ENCODE results near the gene SCTR. TPM values are rescaled to one million over a fixed set of nuclear protein-coding genes. Genes with fewer than 3 reads are reported as not detected.

Gene SCTR
- total RNA-seq, 1 experiment from 2014 or later: not detected

DNA sequence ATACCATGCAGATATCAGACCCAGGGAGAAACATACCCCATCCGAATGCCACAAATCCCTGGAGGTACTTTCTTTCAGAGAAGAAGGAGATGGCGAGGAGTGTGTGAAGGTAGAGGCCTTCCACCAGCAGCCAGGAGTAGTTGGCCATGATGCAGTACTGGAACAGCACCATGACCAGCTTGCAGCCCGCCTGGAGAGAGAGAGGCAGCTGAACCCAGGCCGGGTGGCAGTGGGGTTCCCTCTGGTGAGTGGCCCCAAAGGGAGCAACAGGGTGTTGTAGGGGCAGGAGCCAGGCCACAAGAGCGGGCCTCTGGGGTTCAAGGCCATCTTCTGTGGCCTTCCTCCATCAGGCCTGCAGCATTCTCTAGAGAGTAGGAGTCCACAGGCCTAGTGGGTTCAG lies 62.5 kb downstream of the SCTR start:
- DNase-seq (ENCODE audit: low spot score): no peak
- in situ Hi-C loops (cut with HindIII; ENCODE audit: low sequenced_read_pairs): no loop called here

DNA sequence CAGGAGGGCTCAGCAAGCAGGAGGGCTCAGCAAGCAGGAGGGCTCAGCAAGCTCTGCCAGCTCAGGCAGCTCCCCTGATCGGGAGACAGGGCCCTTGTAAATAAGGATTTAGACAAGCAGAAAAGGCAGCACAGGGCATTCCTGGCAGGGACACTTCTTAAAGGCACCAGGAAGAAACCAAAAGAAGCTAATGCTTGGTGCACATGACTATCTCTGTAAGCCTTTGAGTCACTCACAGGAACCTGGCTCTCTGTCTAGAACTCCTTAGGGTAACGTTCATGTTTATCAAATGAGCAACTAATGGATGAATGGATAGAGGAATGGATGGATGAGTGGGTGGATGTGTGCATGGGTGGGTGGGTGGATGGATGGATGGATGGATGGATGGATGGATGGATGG lies 64.2 kb downstream of the SCTR start:
- in situ Hi-C loops (cut with HindIII; ENCODE audit: low sequenced_read_pairs): no loop called here
- no peak for DNase-seq (ENCODE audit: low spot score)

DNA sequence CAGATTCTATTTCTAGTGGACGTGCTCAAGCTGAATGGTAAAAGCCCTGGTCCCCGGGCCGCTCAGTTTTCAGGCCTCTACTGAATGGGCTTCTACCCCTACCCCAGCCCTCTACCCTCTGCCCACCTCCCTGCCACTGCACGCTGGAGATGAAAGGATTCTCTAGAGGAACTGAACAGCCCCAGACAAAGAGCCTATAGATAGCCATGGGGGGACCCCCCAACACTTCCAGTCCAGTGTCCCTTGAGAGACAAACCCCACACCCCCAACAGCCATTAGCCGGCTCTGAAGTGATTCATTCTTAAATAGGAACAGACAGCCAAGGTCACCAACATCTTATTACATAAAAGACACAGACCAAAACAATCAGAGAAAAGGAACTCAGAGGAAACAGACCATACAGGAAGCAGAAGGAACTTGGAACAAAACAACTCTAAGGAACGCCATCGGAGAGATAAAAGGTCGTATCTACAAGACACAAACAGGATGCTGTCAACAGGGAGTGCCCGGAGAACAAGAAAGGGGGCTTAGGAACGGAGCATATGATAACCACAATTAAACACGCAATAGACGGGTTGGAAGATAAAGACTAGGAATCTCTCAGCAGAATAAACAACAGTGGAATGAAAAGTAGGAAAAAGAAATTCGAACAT lies 69.1 kb downstream of the SCTR start:
- DNase-seq (ENCODE audit: low spot score): no peak
- in situ Hi-C loops (cut with HindIII; ENCODE audit: low sequenced_read_pairs): no loop called here

DNA sequence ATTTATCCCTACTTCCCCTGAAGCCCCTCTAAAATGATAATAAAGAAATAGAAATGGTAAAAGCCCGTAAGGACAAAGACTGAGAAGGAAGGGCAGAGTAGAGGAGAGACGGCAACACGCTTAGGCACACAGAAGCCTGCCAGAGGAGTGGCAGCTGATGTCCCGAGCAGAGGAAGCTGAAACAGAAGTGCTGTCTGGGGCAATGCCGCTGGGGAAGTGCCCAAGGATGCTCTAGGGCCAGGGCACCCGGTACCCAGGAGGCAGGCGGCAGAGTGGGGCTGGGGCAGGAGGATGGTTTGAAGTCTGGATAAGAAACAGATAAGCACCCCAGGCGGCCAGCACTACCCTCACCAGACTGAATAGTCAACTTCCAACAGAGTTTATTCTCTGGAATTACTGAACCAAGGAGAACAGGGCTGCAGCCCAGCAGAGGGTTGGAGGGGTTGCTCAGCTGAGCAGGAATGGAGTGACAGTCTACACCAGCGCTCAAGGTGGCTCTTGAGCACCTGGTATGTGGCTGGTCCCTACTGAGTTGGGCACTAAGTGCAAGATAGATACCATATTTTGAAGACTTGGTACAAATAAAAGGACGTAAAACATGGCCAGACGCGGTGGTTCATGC lies 70.2 kb downstream of the SCTR start:
- no peak for DNase-seq (ENCODE audit: low spot score)
- in situ Hi-C loops (cut with HindIII; ENCODE audit: low sequenced_read_pairs): no loop called here

DNA sequence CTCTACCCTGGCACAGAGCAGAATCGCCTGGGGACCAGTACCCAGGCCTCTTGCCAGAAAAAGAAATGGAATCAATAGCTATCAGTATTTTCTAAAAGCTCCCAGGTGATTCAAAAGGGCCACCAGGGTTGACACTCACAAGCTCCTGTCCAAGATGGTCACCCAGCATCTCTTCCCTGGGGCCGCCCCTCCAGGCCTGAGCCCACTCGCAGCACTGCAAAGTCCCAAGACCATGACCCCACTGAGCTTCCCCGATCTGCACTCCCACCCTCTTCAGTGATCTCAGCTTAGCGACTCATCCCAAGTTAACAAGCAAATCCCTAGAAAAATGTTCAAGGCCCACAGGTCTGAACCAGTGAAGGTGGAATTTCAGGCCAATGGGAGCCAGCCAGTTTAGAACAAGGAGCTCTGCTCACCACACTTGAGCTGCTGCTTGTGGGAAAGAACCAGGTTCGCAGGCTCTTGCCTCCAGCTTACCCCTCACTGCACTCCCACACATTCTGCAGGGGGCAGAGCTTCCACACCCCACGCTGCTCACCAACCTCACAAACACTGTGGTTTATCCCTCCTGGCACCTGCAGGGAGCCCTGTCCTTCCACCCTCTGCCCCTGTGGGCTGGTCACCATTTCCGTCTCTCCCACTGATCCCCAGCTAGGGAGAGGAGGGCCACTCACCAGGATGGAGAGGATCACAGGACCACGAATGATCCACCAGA lies 72.8 kb downstream of the SCTR start:
- no peak for DNase-seq (ENCODE audit: low spot score)
- in situ Hi-C loops (cut with HindIII; ENCODE audit: low sequenced_read_pairs): no loop called here

DNA sequence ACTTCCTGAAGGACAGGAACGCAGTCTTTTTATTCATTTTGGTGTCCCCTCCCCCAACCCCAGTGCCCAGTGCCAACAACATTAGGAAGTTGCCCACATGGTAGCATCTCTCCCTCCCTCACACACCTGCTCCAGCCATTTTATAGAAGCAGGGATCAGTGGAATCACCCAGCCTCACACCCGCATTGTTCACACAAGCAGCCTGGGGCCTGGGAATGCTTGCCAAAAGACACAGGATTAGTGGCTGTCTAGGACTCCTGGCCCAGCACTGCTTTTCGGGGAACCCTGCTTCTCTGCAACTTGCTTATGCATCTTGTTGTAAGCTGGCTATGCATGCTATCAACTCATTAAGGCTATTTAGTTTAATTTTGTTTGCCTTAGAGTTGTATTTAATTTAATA lies 74.8 kb downstream of the SCTR start:
- in situ Hi-C loops (cut with HindIII; ENCODE audit: low sequenced_read_pairs): no loop called here
- no peak for DNase-seq (ENCODE audit: low spot score)

DNA sequence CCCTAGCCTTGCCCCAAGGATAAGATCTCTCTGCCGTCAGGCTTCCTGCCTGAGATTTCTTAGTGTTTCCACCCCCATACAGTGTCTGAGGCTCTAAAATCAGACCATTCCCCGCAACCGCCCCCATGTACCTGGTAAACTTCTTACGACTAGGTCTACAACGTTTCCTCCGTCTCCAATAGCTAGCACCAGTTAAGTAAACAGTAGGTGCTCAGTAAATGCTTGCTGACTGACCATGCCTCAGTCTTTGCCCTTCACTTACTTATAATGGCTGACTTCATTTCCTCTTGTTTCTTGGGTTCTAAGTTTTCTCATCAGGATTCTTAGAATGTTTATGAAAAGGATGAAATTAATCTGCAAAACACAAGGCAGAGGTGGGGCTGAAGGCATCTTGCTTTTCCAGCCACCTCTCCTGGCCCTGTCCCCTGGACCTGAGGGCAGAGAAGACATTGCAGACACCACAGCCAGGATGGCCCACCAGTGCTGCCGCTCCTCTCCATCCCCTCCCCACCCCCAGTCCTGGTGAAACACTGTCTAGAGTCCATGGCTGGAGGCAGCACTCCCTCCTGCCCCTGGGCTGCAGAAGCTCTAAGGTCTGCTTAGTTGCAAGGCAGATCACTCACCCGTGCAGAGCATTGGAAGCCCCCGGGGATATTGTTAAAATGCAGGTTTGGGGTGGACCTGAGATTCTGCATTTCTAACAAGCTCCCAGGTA lies 75.7 kb downstream of the SCTR start:
- DNase-seq (ENCODE audit: low spot score): no peak
- in situ Hi-C loops (cut with HindIII; ENCODE audit: low sequenced_read_pairs): no loop called here

DNA sequence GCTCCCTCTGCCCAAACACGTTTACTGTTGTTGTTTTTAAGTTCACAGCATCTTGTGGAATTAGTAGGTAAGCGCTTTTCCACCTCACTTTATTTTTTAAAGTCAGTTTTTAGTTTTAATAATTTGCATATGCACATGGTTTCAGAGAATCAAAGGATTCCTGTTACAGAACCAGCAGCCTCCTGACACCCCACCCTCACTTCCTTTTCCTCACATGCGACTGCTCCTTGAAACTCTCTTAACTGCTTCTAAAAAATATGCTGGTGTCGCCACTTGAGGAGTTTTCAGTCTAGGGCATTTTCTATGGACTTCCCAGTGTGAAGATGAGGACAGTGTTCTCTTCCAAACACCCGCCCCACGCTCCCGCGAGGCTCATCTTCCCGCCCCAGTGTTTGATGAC lies 78.2 kb downstream of the SCTR start:
- in situ Hi-C loops (cut with HindIII; ENCODE audit: low sequenced_read_pairs): no loop called here
- no peak for DNase-seq (ENCODE audit: low spot score)

DNA sequence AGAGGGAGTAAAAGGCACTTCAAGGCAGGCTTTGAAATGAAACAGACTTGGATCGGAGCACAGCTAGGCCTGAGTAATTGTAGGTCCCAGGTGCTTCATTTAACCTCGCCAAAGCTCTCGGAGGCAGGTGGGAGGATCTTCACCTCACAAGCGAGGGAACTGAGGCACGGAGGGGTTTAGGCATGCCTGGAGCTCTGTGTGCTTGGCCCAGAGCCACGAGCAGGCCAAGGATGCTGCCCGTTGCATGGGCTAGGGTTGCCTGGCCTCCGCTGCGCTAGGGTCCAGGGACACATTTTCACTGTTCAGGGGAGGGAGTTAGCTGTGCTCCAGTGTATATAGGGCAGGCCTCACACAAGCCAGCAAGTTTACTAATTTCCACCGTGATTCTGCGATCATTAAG lies 81.4 kb downstream of the SCTR start:
- in situ Hi-C loops (cut with HindIII; ENCODE audit: low sequenced_read_pairs): no loop called here
- no peak for DNase-seq (ENCODE audit: low spot score)

DNA sequence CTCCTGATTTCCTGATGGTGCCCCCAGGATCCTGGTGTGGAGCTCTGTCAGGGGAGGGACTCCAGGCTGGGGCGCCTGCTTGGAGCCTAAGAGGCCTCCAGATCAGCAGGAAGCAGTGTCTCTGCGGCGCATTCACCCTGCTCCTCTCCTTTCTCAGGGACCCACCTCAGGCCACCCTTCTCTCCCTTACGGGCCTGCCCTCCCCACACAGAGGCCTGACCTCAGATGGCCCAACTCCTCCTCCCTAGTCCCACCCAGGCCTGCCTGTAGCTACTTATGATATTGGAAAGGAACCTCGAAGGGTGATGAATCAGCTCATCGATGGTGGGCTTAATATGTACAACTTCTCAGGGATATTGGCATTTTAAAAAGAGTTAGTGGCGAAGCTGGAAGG lies 82.1 kb downstream of the SCTR start:
- DNase-seq (ENCODE audit: low spot score): no peak
- in situ Hi-C loops (cut with HindIII; ENCODE audit: low sequenced_read_pairs): no loop called here

DNA sequence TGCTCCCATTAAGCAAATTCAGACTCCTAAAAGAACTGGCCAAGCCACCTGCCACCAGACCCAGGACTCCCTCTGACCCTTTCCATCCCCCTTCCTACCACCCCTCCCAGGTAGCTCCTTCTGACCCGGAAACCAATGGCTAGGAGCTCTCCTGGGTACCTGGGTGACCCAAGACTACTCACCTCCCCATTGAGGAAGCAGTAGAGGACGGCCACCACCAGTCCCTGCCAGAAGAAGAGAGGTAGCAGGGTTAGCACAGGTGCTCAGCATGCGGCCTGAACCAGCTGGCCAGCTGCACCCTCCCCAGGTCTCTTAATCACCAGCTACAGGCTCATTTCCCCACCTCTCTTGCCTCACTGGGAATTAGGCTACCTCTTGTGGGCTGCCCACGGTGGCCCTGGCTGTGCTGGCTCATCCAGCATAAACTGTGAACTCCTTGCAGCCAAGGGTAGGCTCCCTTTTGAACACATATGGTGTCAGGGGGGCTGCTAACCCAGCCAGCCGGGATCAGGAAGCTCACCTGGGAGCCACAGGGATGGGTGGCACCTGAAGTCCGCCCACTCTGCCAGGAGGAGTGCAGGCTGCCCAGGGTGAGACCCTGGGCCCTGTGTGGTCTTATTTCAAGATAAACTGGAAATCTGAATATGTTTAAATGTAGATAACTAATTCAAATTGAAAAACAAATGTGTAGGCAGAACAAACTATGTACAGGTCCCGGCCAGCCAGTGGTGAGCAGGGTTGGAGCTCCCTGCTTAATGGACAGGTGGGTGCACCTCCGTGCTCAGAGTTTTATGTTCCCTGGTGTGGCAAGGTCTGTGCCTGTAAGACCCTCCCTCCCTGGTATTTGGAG lies 82.7 kb downstream of the SCTR start:
- in situ Hi-C loops (cut with HindIII; ENCODE audit: low sequenced_read_pairs): no loop called here
- DNase-seq (ENCODE audit: low spot score): no peak

DNA sequence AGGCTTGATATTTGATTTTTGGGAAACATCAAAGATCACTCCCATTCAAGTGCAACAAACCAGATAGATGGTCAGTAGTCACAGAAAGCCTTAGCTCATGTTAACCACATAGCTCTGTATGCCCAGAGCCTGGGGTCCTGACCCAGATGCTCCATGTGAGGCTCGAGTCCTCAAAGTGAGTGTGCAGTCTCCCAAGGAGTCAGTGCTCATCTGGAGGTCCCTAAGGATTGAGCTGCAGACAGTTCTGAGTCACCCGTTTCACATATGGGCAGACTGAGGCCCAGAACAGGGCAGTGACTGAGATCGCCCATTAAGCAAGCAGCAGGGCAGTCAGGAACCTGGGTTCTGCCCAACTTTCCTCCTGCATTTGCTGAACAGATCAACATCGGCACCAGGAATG lies 83.4 kb downstream of the SCTR start:
- no peak for DNase-seq (ENCODE audit: low spot score)
- in situ Hi-C loops (cut with HindIII; ENCODE audit: low sequenced_read_pairs): no loop called here

DNA sequence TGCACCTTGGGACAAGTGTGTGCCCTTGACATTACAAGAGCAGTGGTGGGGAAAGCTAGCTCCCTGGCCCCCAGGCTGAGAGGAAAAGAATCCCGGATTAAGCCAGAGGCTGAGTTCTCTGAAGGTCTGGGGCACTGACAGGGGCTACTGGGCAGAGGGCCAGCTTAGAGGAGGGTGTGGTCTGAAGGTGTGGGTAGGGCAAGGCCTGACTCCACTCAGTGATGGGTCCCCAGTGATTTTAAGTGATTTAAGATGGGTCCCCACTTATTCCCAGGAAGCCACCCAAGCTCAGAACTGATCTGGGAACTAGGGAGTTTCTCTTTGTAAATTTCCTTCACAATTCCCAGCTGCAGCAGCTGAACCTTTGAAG lies 83.8 kb downstream of the SCTR start:
- no peak for DNase-seq (ENCODE audit: low spot score)
- in situ Hi-C loops (cut with HindIII; ENCODE audit: low sequenced_read_pairs): no loop called here

DNA sequence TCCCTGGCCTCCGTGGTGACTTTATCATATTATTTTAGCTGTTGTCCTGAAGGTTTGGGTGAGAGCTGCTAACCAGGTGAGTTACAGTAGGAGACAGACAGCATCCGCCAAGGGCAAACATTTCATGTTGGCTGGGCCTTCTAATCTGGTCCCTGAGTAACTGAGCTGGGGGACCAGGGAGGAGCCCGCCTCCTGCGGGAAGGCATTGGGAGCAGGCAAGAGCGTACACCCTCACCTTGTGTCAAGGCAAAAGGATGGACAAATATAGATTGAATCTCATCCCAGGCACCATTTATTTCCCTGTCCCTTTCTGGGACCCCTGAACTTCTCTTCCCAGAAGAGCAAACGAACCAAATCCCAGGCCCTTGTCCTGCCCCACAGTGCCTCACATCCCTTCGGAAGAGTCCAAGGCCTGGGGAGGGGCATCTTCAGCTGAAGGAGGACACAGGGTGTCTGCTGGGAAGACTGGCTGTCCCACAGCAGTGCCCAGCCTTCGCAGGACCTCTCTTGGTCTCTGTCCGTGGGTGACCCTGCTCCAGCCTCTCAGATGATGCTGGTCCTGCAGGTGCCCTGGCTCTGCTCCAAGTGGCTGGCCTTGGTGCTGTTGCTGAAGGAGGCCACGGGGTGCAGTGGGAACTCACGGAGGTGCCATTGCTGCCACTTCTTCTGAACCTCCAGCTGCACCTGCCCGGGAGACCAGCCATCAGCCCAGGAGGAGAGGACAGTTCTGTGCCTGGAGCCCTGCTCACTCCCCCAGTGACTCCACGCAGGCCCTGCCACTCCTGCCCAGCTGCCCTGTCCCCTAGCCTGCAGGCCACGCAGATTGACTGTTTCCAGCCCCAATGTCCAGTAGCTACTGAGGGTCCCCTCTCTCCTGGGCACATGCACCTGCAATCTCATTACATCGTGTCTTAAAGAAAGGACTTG lies 84.4 kb downstream of the SCTR start:
- in situ Hi-C loops (cut with HindIII; ENCODE audit: low sequenced_read_pairs): no loop called here
- DNase-seq (ENCODE audit: low spot score): no peak

DNA sequence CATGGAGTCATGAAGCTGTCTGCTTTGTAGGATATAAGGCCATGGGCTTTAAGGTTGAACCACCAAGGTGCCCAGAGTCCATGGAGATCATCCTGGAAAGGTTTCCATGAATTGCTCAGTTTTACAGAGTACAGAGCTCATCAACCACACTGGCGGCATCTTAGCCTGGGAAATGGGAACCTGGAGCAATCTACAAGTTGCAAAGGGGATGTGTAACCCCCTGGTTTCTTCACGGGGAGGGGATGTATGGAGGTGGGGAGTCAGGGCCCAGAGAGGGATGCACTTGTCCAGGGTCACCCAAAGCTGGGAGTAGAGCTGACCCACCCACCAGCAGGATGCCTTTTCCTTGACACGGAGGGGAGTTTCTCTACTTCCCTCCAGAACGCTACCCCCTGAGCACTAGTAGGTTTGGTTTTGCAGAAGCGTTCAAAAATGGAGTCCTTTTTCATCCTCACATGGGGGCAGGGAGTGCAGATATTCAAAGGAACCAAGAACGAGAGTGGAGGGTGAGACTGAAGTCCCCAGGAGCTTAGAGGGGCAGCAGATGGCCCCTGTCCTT lies 85.5 kb downstream of the SCTR start:
- in situ Hi-C loops (cut with HindIII; ENCODE audit: low sequenced_read_pairs): no loop called here
- no peak for DNase-seq (ENCODE audit: low spot score)

DNA sequence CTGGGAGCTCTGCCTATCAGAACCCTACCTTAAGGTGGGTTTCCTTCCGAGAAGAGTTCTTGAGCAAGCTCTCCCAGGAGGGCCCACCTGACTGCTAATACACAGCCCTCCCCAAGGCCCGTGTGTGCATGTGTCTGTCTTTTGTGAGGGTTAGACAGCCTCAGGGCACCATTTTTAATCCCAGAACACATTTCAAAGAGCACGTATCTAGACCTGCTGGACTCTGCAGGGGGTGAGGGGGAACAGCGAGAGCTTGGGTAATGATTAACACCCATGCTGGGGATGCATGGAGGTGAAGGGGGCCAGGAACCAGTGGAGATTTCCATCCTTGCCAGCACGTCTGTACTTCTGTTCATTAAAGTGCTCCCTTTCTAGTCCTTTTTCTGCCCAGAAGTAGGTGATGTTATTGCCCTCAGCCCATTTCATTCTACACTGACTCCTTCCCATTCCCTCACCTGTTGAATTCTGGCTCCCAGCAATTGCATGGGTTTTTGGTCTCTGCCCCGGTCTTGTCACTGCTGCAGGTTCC lies 86.1 kb downstream of the SCTR start:
- in situ Hi-C loops (cut with HindIII; ENCODE audit: low sequenced_read_pairs): no loop called here
- DNase-seq (ENCODE audit: low spot score): no peak

DNA sequence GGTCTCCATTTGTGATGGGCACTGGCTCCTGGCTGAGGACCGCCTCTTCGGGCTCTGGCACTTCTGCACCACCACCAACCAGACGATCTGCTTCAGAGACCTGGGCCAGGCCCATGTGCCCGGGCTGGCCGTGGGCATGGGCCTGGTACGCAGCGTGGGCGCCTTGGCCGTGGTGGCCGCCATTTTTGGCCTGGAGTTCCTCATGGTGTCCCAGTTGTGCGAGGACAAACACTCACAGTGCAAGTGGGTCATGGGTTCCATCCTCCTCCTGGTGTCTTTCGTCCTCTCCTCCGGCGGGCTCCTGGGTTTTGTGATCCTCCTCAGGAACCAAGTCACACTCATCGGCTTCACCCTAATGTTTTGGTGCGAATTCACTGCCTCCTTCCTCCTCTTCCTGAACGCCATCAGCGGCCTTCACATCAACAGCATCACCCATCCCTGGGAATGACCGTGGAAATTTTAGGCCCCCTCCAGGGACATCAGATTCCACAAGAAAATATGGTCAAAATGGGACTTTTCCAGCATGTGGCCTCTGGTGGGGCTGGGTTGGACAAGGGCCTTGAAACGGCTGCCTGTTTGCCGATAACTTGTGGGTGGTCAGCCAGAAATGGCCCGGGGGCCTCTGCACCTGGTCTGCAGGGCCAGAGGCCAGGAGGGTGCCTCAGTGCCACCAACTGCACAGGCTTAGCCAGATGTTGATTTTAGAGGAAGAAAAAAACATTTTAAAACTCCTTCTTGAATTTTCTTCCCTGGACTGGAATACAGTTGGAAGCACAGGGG lies 87.1 kb downstream of the SCTR start:
- DNase-seq (ENCODE audit: low spot score): no peak
- in situ Hi-C loops (cut with HindIII; ENCODE audit: low sequenced_read_pairs): no loop called here

Measured in G401 (cell line).